HG02798 (cell line): ENCODE data around the gene RPS6KA5.
A peak's percentile ranks its signal among the peaks of the same experiment; 100 is the strongest.
"Not testable (repeated sequence)": the region's sequence is repeated elsewhere in the genome, so short reads cannot be mapped to it uniquely, and the experiment has no call there.

Experiments used
- ATAC-seq: cut with Tn5 transposase; IDR thresholded peaks from one replicate; pipeline ENCODE4 v1.9.1; 2021; ENCODE audit warnings: mild to moderate bottlenecking; ENCODE audit not compliant: unreplicated experiment, poor library complexity

RPS6KA5 gene

GRCh38 chr14:91060351-91061055 is at the start of gene RPS6KA5:
TSS of gene RPS6KA5 (minus strand) at chr14:91060641. CDS start at chr14:91060434, 207 bp downstream.
- peak; percentile 89 for ATAC-seq

- ATAC-seq = no peak
Measured at GRCh38 chr14:91108941-91109611, 48.6 kb upstream of the RPS6KA5 start.

- no peak for ATAC-seq
Measured at GRCh38 chr14:91103116-91103515, 42.7 kb upstream of the RPS6KA5 start.

- ATAC-seq = no peak
Measured at GRCh38 chr14:91100102-91100501, 39.7 kb upstream of the RPS6KA5 start.

- ATAC-seq = no peak
Measured at GRCh38 chr14:91098591-91098990, 38.1 kb upstream of the RPS6KA5 start.

GRCh38 chr14:91097657-91098056 is 37.2 kb upstream of the RPS6KA5 start:
- not testable (repeated sequence) for ATAC-seq

GRCh38 chr14:91095178-91095577 is 34.7 kb upstream of the RPS6KA5 start:
- ATAC-seq = no peak

- no peak for ATAC-seq
Measured at GRCh38 chr14:91094772-91095171, 34.3 kb upstream of the RPS6KA5 start.

GRCh38 chr14:91093743-91094472 is 33.5 kb upstream of the RPS6KA5 start:
- ATAC-seq = not testable (repeated sequence)

GRCh38 chr14:91092073-91092472 is 31.6 kb upstream of the RPS6KA5 start:
- ATAC-seq = no peak

GRCh38 chr14:91090743-91091142 is 30.3 kb upstream of the RPS6KA5 start:
- ATAC-seq = no peak

- no peak for ATAC-seq
Measured at GRCh38 chr14:91089958-91090535, 29.6 kb upstream of the RPS6KA5 start.

- no peak for ATAC-seq
Measured at GRCh38 chr14:91088585-91089235, 28.3 kb upstream of the RPS6KA5 start.

GRCh38 chr14:91087470-91087869 is 27.0 kb upstream of the RPS6KA5 start:
- not testable (repeated sequence) for ATAC-seq

- no peak for ATAC-seq
Measured at GRCh38 chr14:91084516-91084915, 24.1 kb upstream of the RPS6KA5 start.

- no peak for ATAC-seq
Measured at GRCh38 chr14:91082282-91082681, 21.8 kb upstream of the RPS6KA5 start.

GRCh38 chr14:91080071-91080470 is 19.6 kb upstream of the RPS6KA5 start:
- no peak for ATAC-seq

GRCh38 chr14:91078095-91078737 is 17.8 kb upstream of the RPS6KA5 start:
- ATAC-seq = peak; percentile 76

- ATAC-seq = no peak
Measured at GRCh38 chr14:91075553-91075952, 15.1 kb upstream of the RPS6KA5 start.

- no peak for ATAC-seq
Measured at GRCh38 chr14:91070572-91070971, 10.1 kb upstream of the RPS6KA5 start.
